K562 (cell line): ENCODE results near the gene CEBPA. TPM values are rescaled to one million over a fixed set of nuclear protein-coding genes. Genes with fewer than 3 reads are reported as not detected.

Experiments
- ATAC-seq: fragments of 200-7000 bp; cut with Tn5 transposase; 3 replicates; pipeline ENCODE4 v1.9.1; 2020; ENCODE audit warnings: moderate library complexity
- BruUV-seq: library from RNA; stranded (reverse); fragments of 400-500 nt; replicated peaks from 2 replicates; lab custom pipeline; 2021; lab: Mats Ljungman, UMichigan
- CTCF ChIA-PET: fragments of 300-600 bp; formaldehyde crosslinking; extraction: SDS; loops from one replicate; lab custom pipeline; 2021; ENCODE audit warnings: low intra/inter-chr PET ratio; lab: Yijun Ruan, JAX
- POLR2A ChIA-PET: fragments of 300-600, 350-650 bp; sonication (Branson Sonifier 250); formaldehyde crosslinking; extraction: SDS; loops from one replicate; lab custom pipeline; 2021; ENCODE audit warnings: antibody characterized with exemption, inconsistent platforms; lab: Yijun Ruan, JAX
- DNase-seq, 4 experiments: peaks; one replicate each; pipeline versions ENCODE4 v3.0.0 to v3.0.0-alpha.2; 2011 to 2018; ENCODE audit warnings: low spot score in 3 of 4, mixed read lengths in 3 of 4; ENCODE audit errors: extremely low read depth in 1 of 4
- FAIRE-seq: peaks from 2 replicates; lab custom pipeline; 2011; peaks lifted over from hg19 to GRCh38; lab: Jason Lieb, UNC
- H2AFZ ChIP-seq: 2 replicates; pipeline ENCODE4 v1.6.0; 2011; ENCODE audit warnings: low read depth, low read length, control low read depth, inconsistent platforms
- H3K27ac ChIP-seq: fragments of 200-600 bp; 3 replicates; pipeline ENCODE4 v1.8.0; 2011; ENCODE audit warnings: low read depth, mild to moderate bottlenecking, control low read depth, inconsistent platforms, low read length, moderate library complexity, mixed read lengths; ENCODE audit errors: extremely low read depth
- H3K27me3 ChIP-seq, 2 experiments: fragments of 300-600 bp in 1 of 2; 2 replicates in 1 of 2; 3 replicates in 1 of 2; pipeline versions ENCODE4 v1.6.0 to v1.8.0; 2011; ENCODE audit warnings: inconsistent platforms in 2 of 2, low read length in 2 of 2, mild to moderate bottlenecking in 1 of 2, mixed read lengths in 1 of 2, moderate library complexity in 1 of 2; ENCODE audit not compliant: control insufficient read depth in 2 of 2, insufficient read depth in 2 of 2
- H3K36me3 ChIP-seq: fragments of 300-600 bp; 3 replicates; pipeline ENCODE4 v1.8.0; 2011; ENCODE audit warnings: mild to moderate bottlenecking, low read length, inconsistent platforms; ENCODE audit not compliant: control insufficient read depth, insufficient read depth
- H3K4me1 ChIP-seq, 2 experiments: fragments of 200-600 bp in 1 of 2; replicated peaks in 1 of 2; 2 replicates in 1 of 2; 3 replicates in 1 of 2; pipeline versions ENCODE4 v1.5.1 to v1.8.0; 2011; ENCODE audit warnings: inconsistent platforms in 2 of 2, low read length in 2 of 2, mild to moderate bottlenecking in 1 of 2, mixed read lengths in 1 of 2, moderate library complexity in 1 of 2; ENCODE audit not compliant: control insufficient read depth in 2 of 2, insufficient read depth in 2 of 2
- H3K4me2 ChIP-seq: 2 replicates; pipeline ENCODE4 v1.6.1; 2011; ENCODE audit warnings: low read length, control low read depth, inconsistent platforms, mixed read lengths; ENCODE audit not compliant: insufficient read depth
- H3K4me3 ChIP-seq: fragments of 200-600 bp; sonication (generic), shearing (Covaris generic); 2 replicates; pipeline ENCODE4 v1.5.1; 2016; ENCODE audit warnings: control low read depth, inconsistent platforms
- H3K79me2 ChIP-seq: fragments of 200-600 bp; 3 replicates; pipeline ENCODE4 v1.8.0; 2011; ENCODE audit warnings: low read length, inconsistent platforms; ENCODE audit not compliant: control insufficient read depth, insufficient read depth
- H3K9ac ChIP-seq, 2 experiments: 2 replicates each; pipeline versions ENCODE4 v1.6.0 to v1.6.1; 2011; ENCODE audit warnings: low read depth in 2 of 2, low read length in 2 of 2, control low read depth in 1 of 2, inconsistent platforms in 1 of 2, mild to moderate bottlenecking in 1 of 2, mixed read lengths in 1 of 2; ENCODE audit not compliant: insufficient read depth in 1 of 2
- H3K9me1 ChIP-seq: one replicate; pipeline ENCODE4 v1.6.0; 2011; ENCODE audit warnings: inconsistent platforms, mild to moderate bottlenecking, low read length, moderate library complexity; ENCODE audit not compliant: control insufficient read depth, insufficient read depth
- H3K9me3 ChIP-seq: replicated peaks from 2 replicates; pipeline ENCODE4 v1.5.1; 2011; ENCODE audit warnings: low read depth, low read length, inconsistent platforms; ENCODE audit not compliant: control insufficient read depth, insufficient read depth
- H4K20me1 ChIP-seq: replicated peaks from 2 replicates; pipeline ENCODE4 v1.6.1; 2011; ENCODE audit warnings: low read length, inconsistent platforms, mixed read lengths; ENCODE audit not compliant: control insufficient read depth, insufficient read depth
- KLF13 ChIP-seq: fragments of 450-650 bp; IDR thresholded peaks from 2 replicates; pipeline ENCODE4 v1.6.1; 2016; ENCODE audit warnings: missing genetic modification characterization, low read depth, mild to moderate bottlenecking, missing compliant biosample characterization, moderate library complexity, borderline replicate concordance
- MIER1 ChIP-seq: fragments of 450-650 bp; IDR thresholded peaks from 2 replicates; pipeline ENCODE4 v1.6.1; 2016; ENCODE audit warnings: antibody characterized with exemption, mild to moderate bottlenecking, low read depth
- PML ChIP-seq: IDR thresholded peaks from 2 replicates; pipeline ENCODE4 v1.6.1; 2012; ENCODE audit warnings: low read length, inconsistent platforms
- STAT5B ChIP-seq: fragments of 250-450 bp; sonication (Bioruptor Pico); IDR thresholded peaks from 2 replicates; pipeline ENCODE4 v1.8.0; 2021; ENCODE audit warnings: mild to moderate bottlenecking, inconsistent platforms
- WGBS: fragments of 100-300 bp; shearing (Covaris generic); methylation state at CpG from one replicate; pipeline ENCODE4 v1.1.6; 2016; ENCODE audit warnings: low coverage, mixed read lengths; ENCODE audit not compliant: insufficient coverage; ENCODE audit errors: missing lambda C conversion rate; 5-methylcytosine and 5-hydroxymethylcytosine counted together
- in situ Hi-C: fragments of 300-500 bp; cut with MboI; formaldehyde crosslinking; loops from 4 replicates; pipeline ENCODE4 v1.15.0; 2018; ENCODE audit warnings: inconsistent platforms, mixed read lengths
- intact Hi-C: fragments of 100-400 bp; cut with micrococcal nuclease; formaldehyde crosslinking; loops from 2 replicates; pipeline ENCODE4 v1.14.2; 2022
- polyA plus RNA-seq, 8 experiments: library from polyadenylated mRNA; depleted of rRNA in 4 of 8; stranded (reverse) in 5 of 8; unstranded in 3 of 8; fragments of >200 nt; fragmentation: Nextera tagmentation in 2 of 8; fragmentation: Illumina TruSeq in 1 of 8; extraction: Ambion mirVana in 2 of 8; extraction: Trizol in 1 of 8; gene quantifications; 2 replicates each; pipeline versions ENCODE4 v1.2.1 to v1.2.3, GENCODE V29; 2011 to 2014; ENCODE audit warnings: inconsistent platforms in 1 of 8, missing spikeins in 1 of 8
- total RNA-seq, 7 experiments: library from RNA; depleted of rRNA in 6 of 7; stranded (reverse); fragments of >200 nt in 6 of 7; fragmentation: Illumina TruSeq in 2 of 7; extraction: Trizol in 2 of 7; gene quantifications; 2 replicates each; pipeline versions ENCODE4 v1.2.1 to v1.2.3, GENCODE V29; 2011 to 2021; ENCODE audit warnings: low replicate concordance in 1 of 7
- TF ChIP-seq, protein P1 (sequence below), 2 experiments: IDR thresholded peaks; 2 replicates each; pipeline ENCODE4 v1.6.1; 2012; ENCODE audit warnings: improper control_type of control experiment in 2 of 2, low read depth in 2 of 2, low read length in 2 of 2, borderline replicate concordance in 1 of 2

The CEBPA gene
- total and polyA plus RNA-seq, 9 of the 15 experiments (the other 6 are each of a cell fraction or from before 2014, with no cell fraction given): 0.03 to 0.59 (median 0.15) TPM; not detected in 2

- peaks cover 6 to 20% of the 10 kb centered on the region in 2 experiments; a peak in 4 of 5 replicates for H3K27me3 ChIP-seq
- intact Hi-C loops (no loop called here), in situ Hi-C loops (no loop called here)
- H3K9me3 ChIP-seq: no peaks in the 10 kb centered on the region
- ChIA-PET POLR2A (no interaction called here), CTCF (no interaction called here)
- no peaks in the 10 kb centered on the region for H4K20me1 ChIP-seq
- no peak overlapping the region for H3K27ac ChIP-seq
- no peak overlapping the region for H3K4me3 ChIP-seq
- DNase-seq (no peak), FAIRE-seq (no peak), ATAC-seq (no peak)
- H3K9ac ChIP-seq: no peak overlapping the region
- TF ChIP-seq STAT5B (CRISPR knock-in tag): no peak
- no peak for TF ChIP-seq MIER1
- TF ChIP-seq, protein P1, sequence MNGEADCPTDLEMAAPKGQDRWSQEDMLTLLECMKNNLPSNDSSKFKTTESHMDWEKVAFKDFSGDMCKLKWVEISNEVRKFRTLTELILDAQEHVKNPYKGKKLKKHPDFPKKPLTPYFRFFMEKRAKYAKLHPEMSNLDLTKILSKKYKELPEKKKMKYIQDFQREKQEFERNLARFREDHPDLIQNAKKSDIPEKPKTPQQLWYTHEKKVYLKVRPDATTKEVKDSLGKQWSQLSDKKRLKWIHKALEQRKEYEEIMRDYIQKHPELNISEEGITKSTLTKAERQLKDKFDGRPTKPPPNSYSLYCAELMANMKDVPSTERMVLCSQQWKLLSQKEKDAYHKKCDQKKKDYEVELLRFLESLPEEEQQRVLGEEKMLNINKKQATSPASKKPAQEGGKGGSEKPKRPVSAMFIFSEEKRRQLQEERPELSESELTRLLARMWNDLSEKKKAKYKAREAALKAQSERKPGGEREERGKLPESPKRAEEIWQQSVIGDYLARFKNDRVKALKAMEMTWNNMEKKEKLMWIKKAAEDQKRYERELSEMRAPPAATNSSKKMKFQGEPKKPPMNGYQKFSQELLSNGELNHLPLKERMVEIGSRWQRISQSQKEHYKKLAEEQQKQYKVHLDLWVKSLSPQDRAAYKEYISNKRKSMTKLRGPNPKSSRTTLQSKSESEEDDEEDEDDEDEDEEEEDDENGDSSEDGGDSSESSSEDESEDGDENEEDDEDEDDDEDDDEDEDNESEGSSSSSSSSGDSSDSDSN (IDR thresholded peaks at IDR 0.05; ENCODE audit: borderline replicate concordance in 1 of 2, low read depth in 2 of 2, low read length in 2 of 2): no peak
- TF ChIP-seq PML: no peak
- TF ChIP-seq KLF13 (tag): no peak
- H3K9me1 ChIP-seq: no peaks in the 10 kb centered on the region
- H2AFZ ChIP-seq: no peak overlapping the region
- H3K79me2 ChIP-seq: no peaks in the 10 kb centered on the region
- BruUV-seq: no TSS peak
- H3K36me3 ChIP-seq: no peaks in the 10 kb centered on the region
- no peaks in the 10 kb centered on the region for H3K4me1 ChIP-seq
- H3K4me2 ChIP-seq: no peak overlapping the region
- 0% methylated on average over 2 of the region's 2 CpGs for WGBS
These were observed 41.0 kb upstream of the CEBPA start for GRCh38 chr19:33343301-33343700.
